ENCODE measurements around the gene COX6B2. TPM values are rescaled to one million over a fixed set of nuclear protein-coding genes. Genes with fewer than 3 reads are reported as not detected.
"Not testable (repeated sequence)": the region's sequence is repeated elsewhere in the genome, so short reads cannot be mapped to it uniquely, and the experiment has no call there.

The COX6B2 gene
- total RNA-seq, 2 experiments from 2014 or later, result not detected

- DNase-seq, result peak; percentile 35
- Mint-ChIP-seq H3K36me3 (ENCODE audit: low read depth) (peaks cover 2% of the 10 kb centered on the region), H3K4me3 (peak overlapping the region; percentile 90), H3K4me1 (peaks cover 22% of the 10 kb centered on the region), H3K9me3 (no peaks in the 10 kb centered on the region), H3K27ac (peak overlapping the region; percentile 96), H3K27me3 (peaks cover 10% of the 10 kb centered on the region)
- ChIA-PET CTCF (interaction anchor here (0.8 to 1.4 kb wide), 7 partner anchors 13 to 136 kb away, joined by 3 to 5 read pairs (median 4); partner anchors contain the start of genes TMEM150B and UBE2S), POLR2A (interaction anchor here (0.6 to 1.1 kb wide), 7 partner anchors 13 to 1203 kb away, joined by 3 to 4 read pairs (median 3); partner anchors contain the start of genes CNOT3 and UBE2S)
Observed at GRCh38 chr19:55339889-55340783, 14.4 kb downstream of the COX6B2 start.

GRCh38 chr19:55339105-55339888 is 15.2 kb downstream of the COX6B2 start, which contains the start of gene KMT5C:
Gene KMT5C, plus strand, starts transcription at chr19:55339876. Its CDS starts 2,061 bp downstream, at chr19:55341937.
- Mint-ChIP-seq H3K4me1 (peaks cover 22% of the 10 kb centered on the region), H3K36me3 (ENCODE audit: low read depth) (peaks cover 2% of the 10 kb centered on the region), H3K27ac (peak within 1 kb of the TSS; percentile 96), H3K4me3 (peak within 1 kb of the TSS; percentile 90), H3K9me3 (no peaks in the 10 kb centered on the region), H3K27me3 (peaks cover 10% of the 10 kb centered on the region)
- POLR2A ChIA-PET, result interaction anchor here (0.5 to 1.1 kb wide), 8 partner anchors 10 to 1202 kb away, joined by 3 to 4 read pairs (median 3); partner anchors contain the start of genes CNOT3 and UBE2S
- DNase-seq, result peak; percentile 100
- CTCF ChIA-PET, result interaction anchor here (0.6 to 1.5 kb wide), 13 partner anchors 9 to 137 kb away, joined by 3 to 9 read pairs (median 4); partner anchors contain the start of genes TMEM150B and UBE2S

GRCh38 chr19:55336101-55336500 is 18.4 kb downstream of the COX6B2 start:
- DNase-seq, result no peak
- POLR2A ChIA-PET, result no interaction called here
- H3K27me3 Mint-ChIP-seq, result peaks cover 16% of the 10 kb centered on the region
- peaks cover 16% of the 10 kb centered on the region for H3K4me1 Mint-ChIP-seq
- CTCF ChIA-PET, result interaction anchor here (0.7 to 1.3 kb wide), 2 partner anchors 8 to 10 kb away, joined by 4 to 6 read pairs; no protein-coding TSS in a partner anchor
- no peak overlapping the region for H3K27ac Mint-ChIP-seq
- no peak overlapping the region for H3K4me3 Mint-ChIP-seq
- H3K9me3 Mint-ChIP-seq, result no peaks in the 10 kb centered on the region
- H3K36me3 Mint-ChIP-seq (ENCODE audit: low read depth), result no peaks in the 10 kb centered on the region

GRCh38 chr19:55333870-55334269 is 20.6 kb downstream of the COX6B2 start:
- CTCF ChIA-PET, result no interaction called here
- Mint-ChIP-seq H3K4me1 (peaks cover 8% of the 10 kb centered on the region), H3K9me3 (no peaks in the 10 kb centered on the region), H3K27ac (no peak overlapping the region), H3K27me3 (peaks cover 18% of the 10 kb centered on the region), H3K36me3 (ENCODE audit: low read depth) (no peaks in the 10 kb centered on the region), H3K4me3 (no peak overlapping the region)
- no peak for DNase-seq
- POLR2A ChIA-PET, result no interaction called here

- H3K36me3 Mint-ChIP-seq (ENCODE audit: low read depth); CTCF ChIA-PET; H3K4me3 Mint-ChIP-seq; DNase-seq; H3K4me1 Mint-ChIP-seq; H3K9me3 Mint-ChIP-seq; H3K27ac Mint-ChIP-seq: not testable (repeated sequence)
- peaks cover 11% of the 10 kb centered on the region for H3K27me3 Mint-ChIP-seq
- POLR2A ChIA-PET, result interaction anchor here (0.6 kb wide), 1 partner anchor 30 kb away, joined by 3 read pairs; no protein-coding TSS in a partner anchor
Observed at GRCh38 chr19:55329791-55330190, 24.7 kb downstream of the COX6B2 start.

GRCh38 chr19:55328774-55329318 is 25.7 kb downstream of the COX6B2 start:
- CTCF ChIA-PET; H3K9me3 Mint-ChIP-seq; H3K36me3 Mint-ChIP-seq (ENCODE audit: low read depth); H3K27ac Mint-ChIP-seq; POLR2A ChIA-PET; H3K4me1 Mint-ChIP-seq; H3K4me3 Mint-ChIP-seq; H3K27me3 Mint-ChIP-seq; DNase-seq: not testable (repeated sequence)

GRCh38 chr19:55325172-55325571 is 29.3 kb downstream of the COX6B2 start, which contains the start of gene TMEM150B:
Gene TMEM150B, minus strand, starts transcription at chr19:55325341. Its CDS starts 4,305 bp downstream, at chr19:55321036.
- no peak for DNase-seq
- H3K4me3 Mint-ChIP-seq, result no peak within 1 kb of the TSS
- H3K27ac Mint-ChIP-seq, result peak within 1 kb of the TSS; percentile 50
- H3K27me3 Mint-ChIP-seq, result peaks cover 19% of the 10 kb centered on the region
- ChIA-PET POLR2A (no interaction called here), CTCF (interaction anchor here (1.6 kb wide), 1 partner anchor 14 kb away, joined by 4 read pairs; the partner anchor contains the start of gene KMT5C)
- H3K36me3 Mint-ChIP-seq (ENCODE audit: low read depth), result no peaks in the 10 kb centered on the region
- no peaks in the 10 kb centered on the region for H3K9me3 Mint-ChIP-seq
- peaks cover 11% of the 10 kb centered on the region for H3K4me1 Mint-ChIP-seq

GRCh38 chr19:55324662-55325061 is 29.9 kb downstream of the COX6B2 start:
- no peak overlapping the region for H3K27ac Mint-ChIP-seq
- no peaks in the 10 kb centered on the region for H3K9me3 Mint-ChIP-seq
- H3K4me3 Mint-ChIP-seq, result no peak overlapping the region
- no peak for DNase-seq
- ChIA-PET POLR2A (no interaction called here), CTCF (interaction anchor here (1.6 kb wide), 1 partner anchor 15 kb away, joined by 4 read pairs; the partner anchor contains the start of gene KMT5C)
- H3K36me3 Mint-ChIP-seq (ENCODE audit: low read depth), result no peaks in the 10 kb centered on the region
- peaks cover 19% of the 10 kb centered on the region for H3K27me3 Mint-ChIP-seq
- H3K4me1 Mint-ChIP-seq, result peaks cover 11% of the 10 kb centered on the region

- Mint-ChIP-seq H3K27ac (no peak overlapping the region), H3K9me3 (no peaks in the 10 kb centered on the region), H3K27me3 (peaks cover 14% of the 10 kb centered on the region), H3K36me3 (ENCODE audit: low read depth) (no peaks in the 10 kb centered on the region), H3K4me1 (peaks cover 11% of the 10 kb centered on the region), H3K4me3 (no peak overlapping the region)
- ChIA-PET POLR2A (no interaction called here), CTCF (interaction anchor here (0.7 to 2.2 kb wide), 4 partner anchors 10 to 27 kb away, joined by 3 to 12 read pairs (median 6); no protein-coding TSS in a partner anchor)
- no peak for DNase-seq
Observed at GRCh38 chr19:55322204-55322885, 32.2 kb downstream of the COX6B2 start.

GRCh38 chr19:55321466-55322137 is 32.9 kb downstream of the COX6B2 start:
- Mint-ChIP-seq H3K4me1 (peaks cover 11% of the 10 kb centered on the region), H3K9me3 (no peaks in the 10 kb centered on the region), H3K4me3 (no peak overlapping the region), H3K36me3 (ENCODE audit: low read depth) (no peaks in the 10 kb centered on the region), H3K27ac (no peak overlapping the region), H3K27me3 (peaks cover 14% of the 10 kb centered on the region)
- no peak for DNase-seq
- ChIA-PET POLR2A (no interaction called here), CTCF (interaction anchor here (0.7 to 2.2 kb wide), 5 partner anchors 10 to 28 kb away, joined by 3 to 12 read pairs (median 3); no protein-coding TSS in a partner anchor)

GRCh38 chr19:55320844-55321419 is 33.6 kb downstream of the COX6B2 start:
- DNase-seq, result no peak
- Mint-ChIP-seq H3K4me3 (no peak overlapping the region), H3K9me3 (no peaks in the 10 kb centered on the region), H3K4me1 (peaks cover 11% of the 10 kb centered on the region), H3K27me3 (peaks cover 14% of the 10 kb centered on the region), H3K36me3 (ENCODE audit: low read depth) (no peaks in the 10 kb centered on the region), H3K27ac (no peak overlapping the region)
- CTCF ChIA-PET, result interaction anchor here (1.0 to 2.2 kb wide), 5 partner anchors 11 to 26 kb away, joined by 3 to 12 read pairs (median 3); no protein-coding TSS in a partner anchor
- POLR2A ChIA-PET, result no interaction called here
